HG03469 (cell line): Measurements from ENCODE around the gene FERD3L.
"Not testable (repeated sequence)": the region's sequence is repeated elsewhere in the genome, so short reads cannot be mapped to it uniquely, and the experiment has no call there.

Experiments
- ATAC-seq: cut with Tn5 transposase; IDR thresholded peaks from one replicate; pipeline ENCODE4 v1.9.1; 2021; ENCODE audit warnings: mild to moderate bottlenecking, moderate library complexity, moderate number of reproducible peaks; ENCODE audit not compliant: unreplicated experiment

FERD3L gene, protein sequence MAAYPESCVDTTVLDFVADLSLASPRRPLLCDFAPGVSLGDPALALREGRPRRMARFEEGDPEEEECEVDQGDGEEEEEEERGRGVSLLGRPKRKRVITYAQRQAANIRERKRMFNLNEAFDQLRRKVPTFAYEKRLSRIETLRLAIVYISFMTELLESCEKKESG

DNA sequence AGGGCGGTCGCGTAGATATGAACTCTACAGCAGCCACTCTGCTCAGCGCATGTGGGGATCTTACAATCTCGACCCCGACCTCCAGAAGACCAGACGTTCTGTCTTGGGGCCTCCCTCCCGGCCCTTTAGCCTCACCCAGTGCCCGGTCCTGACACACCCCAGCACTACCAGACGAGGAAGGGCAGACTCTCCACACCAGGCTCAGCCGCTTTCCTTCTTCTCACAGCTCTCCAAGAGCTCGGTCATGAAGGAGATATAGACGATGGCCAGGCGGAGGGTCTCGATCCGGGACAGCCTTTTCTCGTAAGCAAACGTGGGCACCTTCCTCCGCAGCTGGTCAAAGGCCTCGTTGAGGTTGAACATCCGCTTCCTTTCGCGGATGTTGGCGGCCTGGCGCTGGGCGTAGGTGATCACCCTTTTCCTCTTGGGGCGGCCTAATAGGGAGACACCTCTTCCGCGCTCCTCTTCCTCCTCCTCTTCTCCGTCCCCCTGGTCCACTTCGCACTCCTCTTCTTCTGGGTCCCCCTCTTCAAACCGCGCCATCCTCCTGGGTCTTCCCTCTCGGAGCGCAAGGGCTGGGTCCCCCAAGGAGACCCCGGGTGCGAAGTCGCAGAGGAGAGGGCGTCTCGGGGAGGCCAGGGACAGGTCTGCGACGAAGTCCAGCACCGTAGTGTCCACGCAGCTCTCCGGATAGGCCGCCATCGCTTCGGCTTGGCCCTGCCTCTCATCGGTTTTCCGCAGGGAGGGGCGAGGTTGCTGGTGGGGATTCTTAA is at the start of gene FERD3L:
Gene FERD3L, minus strand, starts transcription at position 761 of the 773 bp plus-strand sequence. Its CDS starts 59 bp downstream, at position 702.
- ATAC-seq: no peak

DNA sequence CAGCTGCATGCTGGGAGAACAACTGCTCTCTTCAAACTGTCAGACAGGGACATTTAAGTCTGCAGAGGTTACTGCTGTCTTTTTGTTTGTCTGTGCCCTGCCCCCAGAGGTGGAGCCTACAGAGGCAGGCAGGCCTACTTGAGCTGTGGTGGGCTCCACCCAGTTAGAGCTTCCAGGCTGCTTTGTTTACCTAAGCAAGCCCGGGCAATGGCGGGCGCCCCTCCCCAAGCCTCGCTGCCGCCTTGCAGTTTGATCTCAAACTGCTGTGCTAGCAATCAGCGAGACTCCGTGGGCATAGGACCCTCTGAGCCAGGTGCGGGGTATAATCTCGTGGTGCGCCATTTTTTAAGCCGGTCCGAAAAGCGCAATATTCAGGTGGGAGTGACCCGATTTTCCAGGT is 49.2 kb upstream of the FERD3L start:
- ATAC-seq: not testable (repeated sequence)

DNA sequence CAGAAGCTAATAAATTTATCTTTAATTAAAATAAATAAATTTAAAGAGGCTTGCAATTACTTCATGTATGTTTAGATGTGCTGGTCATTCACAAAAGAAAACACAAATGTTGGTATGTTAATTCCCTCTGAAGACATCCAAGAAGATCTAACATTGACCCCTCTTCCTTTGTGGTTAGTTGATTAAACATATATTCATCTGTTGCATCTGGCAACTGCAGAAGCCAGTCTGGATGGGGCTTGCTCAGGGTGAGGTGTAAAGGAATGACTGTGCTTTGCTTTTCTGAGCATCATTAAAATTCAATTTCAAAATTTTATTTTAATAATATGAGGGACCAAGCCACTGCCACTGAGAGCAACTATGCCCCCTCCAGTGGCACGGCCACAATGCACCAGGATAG is 36.4 kb upstream of the FERD3L start:
- no peak for ATAC-seq

DNA sequence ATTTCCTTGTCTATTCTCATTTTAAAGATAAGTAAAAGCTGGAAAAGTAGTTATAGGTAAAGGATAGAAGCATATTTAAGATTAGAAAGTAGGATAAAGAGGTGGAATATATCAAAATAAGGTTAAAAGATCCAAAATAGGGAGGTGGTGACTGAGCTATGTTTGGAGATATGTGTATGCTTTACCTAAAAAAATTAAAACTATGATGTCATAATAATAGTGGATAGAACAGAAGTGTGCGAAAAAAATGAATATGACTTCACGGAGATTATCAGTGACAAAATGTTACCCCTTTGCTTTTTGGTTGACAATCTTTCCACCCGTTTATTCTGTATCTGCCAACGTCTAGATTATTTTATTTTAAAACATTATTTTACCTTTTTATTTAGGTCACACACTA is 33.4 kb upstream of the FERD3L start:
- ATAC-seq: no peak

DNA sequence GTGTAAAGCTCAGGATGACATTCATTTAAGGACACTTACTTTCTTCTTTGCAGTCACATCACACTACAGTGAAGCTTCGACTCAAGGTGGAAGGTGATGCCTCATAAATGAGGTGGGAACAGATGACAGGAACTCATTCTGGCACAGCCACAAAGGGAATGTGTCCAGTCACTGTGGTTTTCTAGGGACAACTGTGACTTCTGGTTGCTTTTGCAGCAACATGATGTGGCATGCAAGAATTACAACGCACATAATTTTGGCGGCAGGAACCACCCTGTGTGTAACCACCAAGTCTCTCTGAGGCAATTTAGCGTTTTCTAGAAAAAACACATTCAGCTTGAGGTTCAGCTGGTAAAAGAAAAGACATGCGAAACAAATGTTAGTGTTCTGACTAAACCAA is 32.0 kb upstream of the FERD3L start:
- no peak for ATAC-seq

DNA sequence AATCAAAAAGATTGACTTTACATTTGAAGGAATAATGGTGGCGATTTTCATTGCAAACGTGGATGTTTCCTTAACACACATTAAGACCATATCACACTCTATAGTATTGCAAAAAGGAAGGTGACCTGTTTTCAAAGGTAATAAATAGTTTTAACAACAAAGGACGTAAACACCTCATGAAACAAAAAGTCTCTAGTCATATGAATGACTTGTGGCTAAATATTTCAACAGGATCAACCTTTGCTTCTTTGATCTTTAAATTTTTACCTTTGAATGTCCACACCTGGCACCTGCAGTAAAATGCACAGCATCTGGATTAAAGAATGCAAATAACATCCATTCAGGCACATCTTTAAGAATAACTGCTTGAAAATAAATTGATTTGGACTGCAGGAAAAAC is 30.0 kb upstream of the FERD3L start:
- no peak for ATAC-seq

DNA sequence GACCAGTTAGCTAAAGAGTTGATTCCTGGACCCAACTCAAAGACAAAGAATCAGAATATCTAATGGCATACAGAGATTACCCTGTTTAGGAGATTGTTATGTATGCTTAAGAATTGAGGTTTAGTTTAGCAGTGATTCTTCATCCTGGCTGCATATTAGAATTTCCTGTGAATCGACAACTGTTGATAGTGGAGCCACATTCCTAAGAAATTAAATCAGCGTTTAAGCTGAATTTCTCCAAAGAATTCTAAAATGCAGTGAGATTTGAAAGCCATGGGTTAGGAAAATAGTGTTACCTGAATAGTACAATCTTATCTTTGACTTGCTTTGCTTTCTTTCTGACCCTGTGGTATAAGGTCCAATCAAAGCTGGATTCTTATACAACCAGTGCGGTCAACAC is 16.4 kb upstream of the FERD3L start:
- ATAC-seq: no peak

DNA sequence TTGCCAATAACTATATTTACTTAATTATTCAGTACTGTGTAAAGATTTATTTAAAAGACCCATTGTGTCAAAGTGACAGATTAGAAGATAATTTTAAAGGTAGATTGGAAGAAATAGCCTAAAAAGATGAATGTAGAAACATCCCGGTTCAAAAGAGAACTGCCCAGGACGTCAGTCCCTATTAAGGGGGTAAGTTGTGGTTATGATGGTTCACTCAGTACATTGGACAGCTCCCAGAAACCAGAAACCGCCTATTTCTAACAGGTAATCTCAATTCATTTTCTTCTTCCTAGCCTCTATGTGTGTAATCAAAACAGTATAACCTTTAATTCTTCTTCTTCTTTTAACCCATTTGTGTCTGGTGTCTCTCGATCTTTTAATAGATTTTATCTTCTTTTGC is 1.5 kb upstream of the FERD3L start:
- no peak for ATAC-seq

DNA sequence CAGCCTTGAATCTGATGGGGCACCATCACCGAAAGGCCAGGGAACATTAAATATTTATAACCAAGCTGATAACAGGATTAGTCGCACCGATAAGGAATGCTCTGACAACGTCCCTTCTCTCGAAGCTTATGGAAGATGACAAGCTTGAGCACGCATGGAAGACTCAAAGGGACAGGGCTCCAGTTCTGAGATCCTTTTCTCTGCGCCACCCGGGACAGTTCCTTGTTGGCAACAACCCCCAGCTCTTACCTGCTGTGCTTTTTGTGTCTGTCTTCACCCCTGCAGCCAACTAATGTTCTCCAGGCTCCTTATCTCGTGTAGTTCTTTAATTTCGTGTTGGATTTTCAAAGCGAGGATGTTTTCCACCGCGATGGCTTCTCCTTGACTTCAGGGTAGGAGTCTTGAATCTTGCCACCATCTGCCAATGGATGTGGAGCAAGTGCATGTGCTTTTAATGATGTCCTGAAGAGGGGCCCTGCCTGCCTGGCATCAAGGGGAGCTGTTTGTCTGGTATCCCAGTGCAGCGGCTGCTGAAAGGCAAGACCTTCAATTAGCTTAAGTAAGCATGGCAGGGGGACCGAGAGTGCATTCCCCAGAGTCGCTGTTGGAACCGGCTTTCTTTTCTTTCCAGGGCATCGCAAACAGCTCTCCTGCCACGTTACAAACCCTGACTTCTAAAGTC is 354 bp upstream of the FERD3L start:
- ATAC-seq: no peak

DNA sequence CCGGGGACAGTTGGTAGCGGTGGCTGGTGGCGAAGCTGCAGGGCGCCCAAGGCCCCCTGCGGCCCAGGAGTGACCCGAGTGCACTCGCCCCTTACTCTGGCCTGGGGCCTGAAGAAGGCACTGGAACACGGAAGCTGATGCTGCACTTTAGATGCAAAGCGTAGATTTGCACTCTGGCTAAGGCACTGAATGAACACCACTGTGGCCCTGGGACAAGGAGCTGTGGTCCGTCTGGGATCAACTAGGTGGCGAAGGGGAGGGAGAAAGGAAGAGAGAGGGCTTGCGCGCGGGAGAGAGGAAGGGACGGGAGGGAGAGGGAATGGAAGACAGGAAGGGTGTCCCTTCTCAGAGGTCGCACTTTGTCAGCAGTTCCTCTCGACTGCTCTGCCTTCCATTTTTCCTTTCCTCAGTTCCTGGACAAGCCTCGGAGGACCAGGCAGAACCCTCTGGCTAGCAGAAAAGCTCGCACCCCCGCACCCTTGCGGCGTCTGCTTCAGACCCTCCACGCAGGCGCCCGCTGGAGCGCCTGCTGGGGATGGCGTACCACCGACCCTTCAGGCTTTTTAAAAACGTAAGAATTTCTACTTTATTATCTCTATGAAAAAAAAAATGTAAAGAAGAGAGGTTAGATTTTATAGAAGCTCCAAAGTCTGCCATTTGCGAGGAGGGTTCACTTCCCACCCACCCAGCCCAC is 1.2 kb downstream of the FERD3L start:
- no peak for ATAC-seq

DNA sequence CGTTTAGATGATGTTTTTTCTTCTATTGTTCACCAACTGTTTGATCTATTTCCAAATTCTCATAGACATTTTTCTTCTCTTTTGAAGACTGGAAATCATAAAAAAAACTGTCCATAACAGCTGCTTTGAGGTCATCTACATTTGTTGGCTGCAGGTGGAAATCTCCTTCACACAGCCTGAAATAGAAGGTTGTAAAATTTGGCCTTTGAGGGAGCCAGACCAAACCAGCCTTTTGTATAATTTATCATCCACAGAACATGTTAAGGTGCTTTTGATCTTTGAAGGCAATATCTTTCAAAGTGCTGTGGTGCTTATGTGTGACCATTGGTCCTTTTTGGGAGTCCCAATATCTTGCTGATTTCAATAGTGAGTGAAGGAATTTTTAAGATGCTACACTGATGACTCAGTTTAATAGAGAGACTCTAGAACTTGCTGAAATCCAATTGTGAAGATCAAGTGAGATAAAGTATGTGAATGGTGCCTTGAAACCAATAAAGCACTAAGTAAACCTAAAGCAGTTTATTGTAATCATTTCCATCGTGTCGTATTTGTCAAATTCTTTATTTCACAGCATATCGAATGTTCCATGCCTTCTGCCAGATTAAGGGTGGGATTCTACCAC is 5.4 kb downstream of the FERD3L start:
- no peak for ATAC-seq

DNA sequence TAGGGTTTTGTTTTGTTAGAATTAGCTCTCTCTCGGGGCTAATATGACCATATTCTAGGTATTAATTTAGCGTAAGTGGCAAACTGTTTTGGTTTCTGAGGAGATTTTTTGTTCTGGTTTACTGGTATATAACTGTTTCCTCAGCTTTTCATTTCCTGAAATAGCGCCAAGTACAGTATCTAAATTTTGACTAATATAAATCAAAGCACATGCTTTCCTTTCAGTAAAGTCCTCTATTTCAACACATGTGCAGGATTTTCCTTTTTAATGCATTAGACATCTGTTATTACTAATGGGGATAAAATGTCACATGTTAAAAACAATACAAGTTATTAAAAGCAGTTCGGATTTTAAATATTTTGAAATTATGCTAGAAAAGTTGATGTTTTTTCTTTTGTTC is 11.3 kb downstream of the FERD3L start:
- no peak for ATAC-seq

DNA sequence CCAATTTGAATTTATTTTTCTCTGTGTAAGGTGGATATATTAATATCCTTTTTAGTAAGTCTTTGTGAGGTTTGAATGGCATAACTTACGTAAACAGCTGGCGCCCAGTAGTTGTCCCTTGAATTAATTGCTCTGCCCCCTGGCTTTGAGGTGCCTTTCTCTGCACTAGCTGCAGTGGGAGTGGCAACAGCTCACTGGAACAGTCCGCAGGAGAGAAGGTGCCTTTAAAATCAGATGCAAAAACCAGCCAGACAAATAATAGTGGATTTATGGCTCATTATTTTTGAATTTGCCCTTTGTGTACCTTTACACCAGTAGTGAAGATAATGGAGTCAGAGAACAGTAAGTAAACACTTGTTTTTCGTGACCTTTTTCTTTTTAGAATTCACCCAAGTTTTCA is 11.8 kb downstream of the FERD3L start:
- no peak for ATAC-seq

DNA sequence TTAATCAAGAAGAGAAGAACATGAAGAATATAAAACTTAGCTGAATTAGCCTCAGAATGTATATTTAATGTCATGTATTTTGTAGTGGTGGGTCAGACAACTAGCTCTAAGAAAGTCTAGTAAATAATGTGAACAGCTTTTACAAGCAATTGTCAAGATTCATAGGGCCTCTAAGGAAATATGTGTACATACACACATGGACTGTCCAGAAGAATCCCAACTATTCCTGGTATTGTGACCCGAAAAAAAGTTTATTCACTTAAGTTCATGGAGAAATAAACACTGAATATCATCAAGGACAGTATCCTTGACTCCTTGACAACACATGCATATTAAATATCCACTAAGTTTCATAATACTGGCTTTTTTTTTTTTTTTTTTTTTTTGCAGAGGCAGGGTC is 16.4 kb downstream of the FERD3L start:
- no peak for ATAC-seq

DNA sequence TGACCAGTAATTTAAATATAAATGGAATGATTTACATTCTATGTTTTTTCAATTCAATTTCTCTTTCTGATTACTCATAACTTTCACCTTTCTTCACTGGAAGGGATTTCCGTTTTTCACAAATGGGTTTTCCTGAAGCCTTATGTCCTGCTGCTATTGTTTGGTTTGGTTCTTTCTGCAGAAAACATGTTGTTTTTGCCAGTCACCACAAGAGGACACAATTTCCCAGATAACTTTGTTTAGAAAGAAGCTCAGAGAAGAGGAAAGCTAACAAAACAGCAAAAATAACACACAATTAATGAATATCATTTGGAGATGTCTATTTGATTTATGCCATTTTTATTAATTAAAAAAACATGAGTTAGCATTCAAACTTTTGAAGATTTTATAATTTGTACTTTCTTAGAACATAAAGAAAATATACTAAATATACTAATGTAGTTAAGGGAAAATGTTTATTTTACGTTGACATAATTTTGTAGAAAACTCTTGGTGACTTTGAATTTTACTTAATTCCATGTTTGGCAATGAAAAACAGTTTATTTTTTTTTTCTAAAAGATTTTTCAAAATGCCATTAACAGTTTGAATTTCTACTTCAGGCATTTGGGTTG is 23.1 kb downstream of the FERD3L start:
- ATAC-seq: no peak

DNA sequence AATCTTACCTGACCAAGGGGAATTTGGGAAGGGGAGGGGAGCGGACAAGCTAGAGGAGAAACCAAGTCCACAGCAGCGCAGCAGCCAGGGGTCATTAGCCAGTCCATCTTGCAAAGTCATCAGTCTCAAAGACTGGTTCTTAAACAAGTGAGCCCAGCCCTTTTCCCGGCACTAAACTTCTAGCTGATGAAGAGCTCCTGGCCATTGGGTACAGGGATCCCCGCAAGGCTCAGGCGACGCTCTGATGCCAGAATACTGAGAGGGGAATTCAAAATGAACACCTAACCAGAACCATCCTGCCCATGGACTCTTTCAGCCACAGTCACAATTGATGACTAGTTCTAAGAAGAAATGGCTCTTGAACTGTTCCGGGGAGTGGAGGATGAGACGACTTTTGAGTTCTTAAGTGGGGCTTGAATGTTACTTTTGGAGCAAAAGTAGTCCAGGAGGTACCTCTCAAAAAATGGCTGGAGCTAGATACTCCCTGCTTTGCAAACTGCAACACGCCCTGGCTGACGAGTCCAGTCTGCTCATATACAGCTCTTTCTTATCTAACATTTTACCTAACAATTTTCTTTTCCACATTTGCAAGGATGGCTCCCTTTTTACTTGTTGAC is 25.2 kb downstream of the FERD3L start:
- ATAC-seq: no peak

DNA sequence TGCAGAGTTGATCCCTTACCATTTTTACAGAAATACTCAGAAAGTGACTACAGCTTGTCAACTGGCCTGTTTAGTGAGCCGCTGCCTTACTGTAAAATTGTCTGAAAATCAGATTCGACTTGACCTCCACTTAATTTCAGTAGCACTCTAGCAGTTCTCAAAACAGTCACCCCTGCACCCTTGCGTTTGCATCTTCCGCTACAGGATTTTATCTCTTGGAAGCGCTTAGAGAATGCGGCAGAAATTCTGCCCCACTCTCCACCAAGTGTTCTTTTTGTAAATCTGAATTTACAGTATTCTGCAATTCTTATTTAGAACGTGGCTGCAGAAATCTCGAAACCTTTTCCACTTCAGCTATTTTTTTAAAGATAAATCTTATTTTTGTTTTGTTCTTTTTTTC is 25.8 kb downstream of the FERD3L start:
- ATAC-seq: no peak

DNA sequence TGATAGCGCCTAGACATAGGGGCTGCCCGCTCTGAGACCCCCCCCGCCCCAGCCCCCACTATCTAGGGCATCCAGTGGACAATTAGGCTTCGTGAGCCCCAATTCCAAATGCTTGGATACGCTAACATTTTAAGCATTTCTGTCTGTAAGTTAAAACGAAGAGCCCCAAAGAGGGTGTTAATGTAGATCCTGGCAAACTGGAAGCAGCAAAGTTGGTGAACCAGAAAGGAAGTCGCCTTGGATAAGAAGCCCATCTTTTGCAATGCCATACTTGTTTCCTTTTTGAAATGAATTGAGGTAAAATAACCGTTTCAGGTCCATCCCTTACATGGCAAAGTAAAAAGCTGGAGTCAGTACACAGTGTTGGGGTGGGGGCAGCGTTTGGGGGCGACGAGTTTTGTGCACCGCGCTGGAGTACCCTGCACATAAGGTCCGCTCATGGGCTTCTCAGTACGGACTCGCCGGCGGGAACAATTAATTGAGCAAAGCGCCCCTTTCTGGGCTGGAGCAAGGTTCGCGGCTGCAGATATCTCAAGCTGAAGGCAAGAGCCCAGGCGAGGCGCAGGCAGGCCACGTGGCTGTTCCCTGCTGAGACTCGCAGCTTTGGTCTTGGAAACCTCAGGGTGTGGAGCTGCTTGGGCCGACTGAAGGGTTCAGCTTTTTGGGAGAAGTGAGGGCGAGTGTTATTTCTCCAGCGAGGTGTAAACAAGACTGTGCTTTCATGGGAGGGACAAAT is 26.4 kb downstream of the FERD3L start:
- ATAC-seq: no peak

DNA sequence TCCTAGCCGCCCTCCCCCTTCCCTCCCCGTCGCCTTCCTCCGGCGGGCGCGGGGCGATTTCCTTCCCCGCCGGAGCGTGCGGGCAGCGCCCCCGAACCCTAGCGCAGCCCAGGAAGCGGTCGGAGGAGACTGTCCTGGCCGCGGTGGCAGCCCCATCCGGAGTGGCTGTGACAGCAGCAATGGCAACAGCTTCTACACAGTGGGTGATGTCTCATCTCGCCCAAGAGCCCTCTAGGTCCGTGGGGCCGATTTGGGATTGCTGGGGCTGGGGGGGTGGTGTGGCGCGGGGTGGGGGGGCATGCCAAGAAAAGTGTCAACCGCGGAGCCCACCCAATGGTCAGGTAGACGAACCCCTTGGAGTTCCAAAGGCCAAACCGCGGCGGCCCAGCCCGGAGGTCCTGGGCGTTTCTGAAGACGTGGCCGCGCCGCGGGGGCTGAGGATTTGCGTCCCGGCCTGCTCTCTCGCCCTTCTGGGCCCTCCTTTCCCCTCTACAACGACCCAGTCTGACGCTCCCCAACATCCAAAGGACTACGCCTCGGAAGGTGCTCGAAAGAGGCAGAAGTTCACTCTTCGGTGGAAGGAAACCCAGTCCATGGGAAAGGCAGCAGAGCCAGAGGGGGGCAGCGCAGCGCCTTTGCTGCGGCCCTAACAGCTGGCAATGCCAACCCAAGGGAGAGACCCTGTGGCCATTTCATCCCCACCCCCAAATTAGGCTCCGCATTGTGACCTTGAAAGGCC is 27.2 kb downstream of the FERD3L start:
- no peak for ATAC-seq
